PC-3 (cell line): ENCODE measurements around the gene MRC2.

Source experiments
- EZH2phosphoT487 ChIP-seq: fragments of 300-600 bp; sonication (generic); IDR thresholded peaks from 2 replicates; pipeline ENCODE4 v1.6.1; 2018; ENCODE audit warnings: mild to moderate bottlenecking, antibody characterized with exemption, low read length, borderline replicate concordance
- TF ChIP-seq, protein P1 (sequence below): fragments of 300-600 bp; sonication (generic); conservative IDR thresholded peaks from 2 replicates; pipeline ENCODE4 v1.5.1; 2017; ENCODE audit warnings: antibody characterized with exemption, low read depth, mild to moderate bottlenecking, low read length

DNA sequence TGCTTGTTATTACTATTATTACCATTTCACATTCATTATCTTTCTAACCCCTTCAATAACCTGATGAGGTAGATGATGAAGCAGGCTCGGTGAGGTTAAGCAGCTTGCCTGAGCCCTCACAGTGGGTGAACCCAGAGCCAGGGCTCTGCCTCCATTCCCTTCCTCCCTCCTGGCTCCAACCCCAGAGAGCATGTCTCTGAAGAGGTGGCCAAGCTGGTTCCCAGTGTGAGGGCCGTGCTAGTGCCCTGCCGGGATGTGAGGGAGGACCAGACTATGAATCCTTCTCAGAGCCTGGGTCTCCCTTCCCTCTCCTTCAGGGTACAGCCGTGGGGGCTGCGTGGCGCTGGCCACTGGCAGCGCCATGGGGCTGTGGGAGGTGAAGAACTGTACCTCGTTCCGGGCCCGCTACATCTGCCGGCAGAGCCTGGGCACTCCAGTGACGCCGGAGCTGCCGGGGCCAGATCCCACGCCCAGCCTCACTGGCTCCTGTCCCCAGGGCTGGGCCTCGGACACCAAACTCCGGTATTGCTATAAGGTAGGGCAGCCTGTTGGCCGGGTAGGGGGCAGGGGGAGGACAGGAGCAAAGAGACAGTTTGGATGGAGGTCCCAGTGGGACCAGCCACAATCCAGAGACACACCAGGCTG lies 49.6 kb downstream of the MRC2 start:
- TF ChIP-seq, protein P1, sequence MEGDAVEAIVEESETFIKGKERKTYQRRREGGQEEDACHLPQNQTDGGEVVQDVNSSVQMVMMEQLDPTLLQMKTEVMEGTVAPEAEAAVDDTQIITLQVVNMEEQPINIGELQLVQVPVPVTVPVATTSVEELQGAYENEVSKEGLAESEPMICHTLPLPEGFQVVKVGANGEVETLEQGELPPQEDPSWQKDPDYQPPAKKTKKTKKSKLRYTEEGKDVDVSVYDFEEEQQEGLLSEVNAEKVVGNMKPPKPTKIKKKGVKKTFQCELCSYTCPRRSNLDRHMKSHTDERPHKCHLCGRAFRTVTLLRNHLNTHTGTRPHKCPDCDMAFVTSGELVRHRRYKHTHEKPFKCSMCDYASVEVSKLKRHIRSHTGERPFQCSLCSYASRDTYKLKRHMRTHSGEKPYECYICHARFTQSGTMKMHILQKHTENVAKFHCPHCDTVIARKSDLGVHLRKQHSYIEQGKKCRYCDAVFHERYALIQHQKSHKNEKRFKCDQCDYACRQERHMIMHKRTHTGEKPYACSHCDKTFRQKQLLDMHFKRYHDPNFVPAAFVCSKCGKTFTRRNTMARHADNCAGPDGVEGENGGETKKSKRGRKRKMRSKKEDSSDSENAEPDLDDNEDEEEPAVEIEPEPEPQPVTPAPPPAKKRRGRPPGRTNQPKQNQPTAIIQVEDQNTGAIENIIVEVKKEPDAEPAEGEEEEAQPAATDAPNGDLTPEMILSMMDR = no peak
- no peak for TF ChIP-seq EZH2phosphoT487
